Measurements from ENCODE around the gene KCNQ5.
"Not testable (repeated sequence)": the region's sequence is repeated elsewhere in the genome, so short reads cannot be mapped to it uniquely, and the experiment has no call there.

KCNQ5 gene

DNA sequence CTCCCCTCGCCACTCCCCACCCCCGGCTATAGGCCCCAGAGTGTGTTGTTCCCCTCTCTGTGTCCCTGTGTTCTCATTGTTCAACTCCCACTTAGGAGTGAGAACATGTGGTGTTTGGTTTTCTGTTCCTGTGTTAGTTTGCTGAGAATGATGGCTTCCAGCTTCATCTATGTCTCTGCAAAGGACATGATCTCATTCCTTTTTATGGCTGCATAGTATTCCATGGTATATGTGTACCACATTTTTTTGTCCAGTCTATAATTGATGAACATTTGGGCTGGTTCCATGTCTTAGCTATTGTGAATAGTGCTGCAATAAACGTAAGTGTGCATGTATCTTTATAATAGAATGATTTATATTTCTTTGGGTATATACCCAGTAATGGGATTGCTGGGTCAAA lies 276.4 kb downstream of the KCNQ5 start:
- H3K9ac ChIP-seq (ENCODE audit: low read depth, low read length); H3K36me3 ChIP-seq (ENCODE audit: insufficient read depth, low read length); H3K4me1 ChIP-seq (ENCODE audit: insufficient read depth, low read length); H3K9me3 ChIP-seq (ENCODE audit: control insufficient read depth, insufficient read depth, low read length): not testable (repeated sequence)

DNA sequence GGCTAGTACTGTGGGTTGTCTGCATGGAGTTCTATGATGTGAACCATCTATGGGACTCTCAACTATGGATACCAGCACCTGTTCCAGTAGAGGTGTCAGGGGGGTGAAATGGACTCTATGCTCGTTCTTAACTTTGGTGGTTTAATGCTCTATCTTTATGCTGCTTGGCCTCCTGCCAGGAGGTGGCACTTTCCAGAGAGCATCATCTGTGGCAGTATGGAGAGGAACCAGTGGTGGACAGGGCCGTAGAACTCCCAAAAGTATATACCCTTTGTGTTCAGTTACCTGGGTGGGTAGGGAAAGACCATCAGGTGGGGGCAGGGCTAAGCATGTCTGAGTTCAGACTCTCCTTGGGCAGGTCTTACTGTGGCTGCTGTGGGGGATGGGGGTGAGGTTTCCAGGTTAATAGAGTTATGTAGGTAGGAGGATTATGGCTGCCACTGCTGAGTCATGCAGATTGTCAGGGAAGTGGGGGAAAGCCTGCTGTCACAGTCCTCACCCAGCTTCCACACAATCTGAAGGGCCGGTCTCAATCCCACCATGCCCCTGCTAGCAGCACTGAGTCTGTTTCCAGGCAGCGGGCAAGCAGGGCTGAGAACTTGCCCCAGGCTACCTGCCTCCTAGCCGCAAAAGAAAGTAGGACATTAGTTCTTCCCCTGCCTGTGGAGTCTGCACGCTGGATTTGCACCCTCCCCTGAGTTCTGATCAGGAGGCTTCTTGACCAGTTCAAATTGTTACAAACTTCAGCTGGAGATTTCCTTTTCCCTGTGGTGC lies 284.0 kb downstream of the KCNQ5 start:
- H3K9ac ChIP-seq (ENCODE audit: low read depth, low read length): no peak overlapping the region
- no peaks in the 10 kb centered on the region for H3K9me3 ChIP-seq (ENCODE audit: control insufficient read depth, insufficient read depth, low read length)
- H3K36me3 ChIP-seq (ENCODE audit: insufficient read depth, low read length): no peaks in the 10 kb centered on the region
- H3K4me1 ChIP-seq (ENCODE audit: insufficient read depth, low read length): no peaks in the 10 kb centered on the region

DNA sequence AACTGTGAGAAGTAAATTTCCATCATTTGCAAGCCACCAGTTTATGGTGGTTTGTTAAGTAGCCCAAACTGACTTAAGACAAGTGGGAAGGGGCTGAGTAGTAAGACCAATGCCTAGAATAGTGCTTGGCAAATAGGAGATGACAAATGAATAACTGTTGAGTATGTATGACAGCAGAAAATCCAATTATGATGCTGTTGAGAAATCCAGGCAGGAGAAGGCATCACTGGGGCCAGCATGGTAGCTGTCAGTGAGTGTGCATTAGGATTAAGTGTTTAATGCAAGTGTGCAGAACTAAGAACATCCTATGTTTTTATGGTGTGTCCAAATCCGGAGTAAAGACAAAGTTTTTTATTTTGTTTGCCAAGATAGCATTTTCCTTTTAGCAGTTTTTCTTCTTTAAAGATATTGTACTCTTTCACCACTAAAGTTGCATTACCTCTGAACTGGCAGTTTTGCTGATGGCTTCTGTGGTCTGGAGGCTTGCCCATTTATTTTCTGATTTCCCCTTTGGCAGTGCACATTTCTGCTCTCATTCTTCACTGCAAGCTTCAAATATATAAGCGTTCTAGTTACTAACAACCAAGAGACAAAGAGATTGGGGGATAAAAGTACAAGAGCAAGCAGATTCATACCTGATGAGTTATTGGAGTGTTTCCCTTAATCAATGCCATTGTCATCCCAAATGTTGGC lies 289.7 kb downstream of the KCNQ5 start:
- H3K9me3 ChIP-seq (ENCODE audit: control insufficient read depth, insufficient read depth, low read length): no peaks in the 10 kb centered on the region
- H3K9ac ChIP-seq (ENCODE audit: low read depth, low read length): no peak overlapping the region
- H3K4me1 ChIP-seq (ENCODE audit: insufficient read depth, low read length): no peaks in the 10 kb centered on the region
- no peaks in the 10 kb centered on the region for H3K36me3 ChIP-seq (ENCODE audit: insufficient read depth, low read length)

DNA sequence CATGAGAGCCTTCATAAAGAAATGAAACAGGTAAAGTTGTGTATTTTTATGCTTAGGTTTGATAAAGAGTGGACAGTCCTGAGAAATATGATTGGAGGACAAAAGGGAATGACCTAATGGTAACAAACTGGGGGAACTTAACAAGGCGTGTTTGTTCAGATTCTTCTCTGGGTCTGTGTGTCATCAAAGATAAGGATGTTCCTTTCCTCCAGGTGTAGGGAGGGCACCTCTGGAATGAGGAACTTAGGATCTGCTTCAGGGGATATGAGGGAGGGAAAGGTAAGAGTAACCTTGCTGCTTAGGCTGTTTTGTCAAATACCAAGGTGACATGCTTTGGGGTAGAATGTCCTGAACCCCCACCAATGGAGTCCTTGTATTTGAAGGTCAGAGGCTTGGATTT lies 291.9 kb downstream of the KCNQ5 start:
- Histone ChIP-seq H3K9ac (ENCODE audit: low read depth, low read length) (no peak overlapping the region), H3K36me3 (ENCODE audit: insufficient read depth, low read length) (no peaks in the 10 kb centered on the region)

DNA sequence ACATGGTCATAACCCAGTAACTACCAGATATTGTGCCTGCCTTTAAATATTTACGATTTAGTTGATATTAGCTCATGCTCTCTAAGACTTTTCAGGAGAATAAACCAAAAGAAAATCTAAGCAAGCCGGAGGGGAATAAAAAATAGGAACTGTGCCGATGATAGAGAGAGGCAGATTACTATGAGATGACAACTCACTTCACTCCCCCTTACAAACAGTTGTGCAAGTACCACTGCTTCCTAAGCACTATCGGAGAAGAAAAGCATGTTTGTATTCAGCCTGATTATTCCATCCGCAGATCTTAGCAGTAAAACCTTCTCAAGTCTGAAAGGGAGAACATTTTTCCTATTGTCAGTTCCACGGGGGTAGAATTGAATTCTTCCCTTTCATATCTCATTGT lies 294.4 kb downstream of the KCNQ5 start:
- Histone ChIP-seq H3K9ac (ENCODE audit: low read depth, low read length) (no peak overlapping the region), H3K36me3 (ENCODE audit: insufficient read depth, low read length) (no peaks in the 10 kb centered on the region), H3K9me3 (ENCODE audit: control insufficient read depth, insufficient read depth, low read length) (no peaks in the 10 kb centered on the region), H3K4me1 (ENCODE audit: insufficient read depth, low read length) (no peaks in the 10 kb centered on the region)

More for the DNA sequence above, 291.9 kb downstream of the KCNQ5 start:
- H3K4me1 ChIP-seq (ENCODE audit: insufficient read depth, low read length): no peaks in the 10 kb centered on the region
- H3K9me3 ChIP-seq (ENCODE audit: control insufficient read depth, insufficient read depth, low read length): no peaks in the 10 kb centered on the region

DNA sequence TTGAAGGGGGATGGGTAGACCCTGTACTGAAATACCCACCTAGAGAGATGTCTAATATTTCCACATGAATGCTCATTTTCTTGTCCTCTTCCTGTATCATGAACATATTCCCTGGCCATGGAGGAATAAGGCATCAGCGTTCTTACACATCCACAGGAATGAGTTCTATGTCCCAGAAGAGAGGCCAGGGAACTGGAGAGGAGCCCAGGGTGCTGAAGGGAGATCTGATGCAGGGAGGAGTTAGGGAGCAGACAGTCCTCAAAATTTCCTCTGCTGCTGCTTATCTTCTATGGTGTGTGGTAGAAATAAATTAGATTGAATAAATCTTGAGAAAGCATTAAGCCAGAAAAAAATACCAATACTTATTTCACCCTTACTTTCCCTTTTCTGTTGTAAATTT lies 295.0 kb downstream of the KCNQ5 start:
- no peaks in the 10 kb centered on the region for H3K9me3 ChIP-seq (ENCODE audit: control insufficient read depth, insufficient read depth, low read length)
- H3K36me3 ChIP-seq (ENCODE audit: insufficient read depth, low read length): no peaks in the 10 kb centered on the region
- no peaks in the 10 kb centered on the region for H3K4me1 ChIP-seq (ENCODE audit: insufficient read depth, low read length)
- H3K9ac ChIP-seq (ENCODE audit: low read depth, low read length): no peak overlapping the region

DNA sequence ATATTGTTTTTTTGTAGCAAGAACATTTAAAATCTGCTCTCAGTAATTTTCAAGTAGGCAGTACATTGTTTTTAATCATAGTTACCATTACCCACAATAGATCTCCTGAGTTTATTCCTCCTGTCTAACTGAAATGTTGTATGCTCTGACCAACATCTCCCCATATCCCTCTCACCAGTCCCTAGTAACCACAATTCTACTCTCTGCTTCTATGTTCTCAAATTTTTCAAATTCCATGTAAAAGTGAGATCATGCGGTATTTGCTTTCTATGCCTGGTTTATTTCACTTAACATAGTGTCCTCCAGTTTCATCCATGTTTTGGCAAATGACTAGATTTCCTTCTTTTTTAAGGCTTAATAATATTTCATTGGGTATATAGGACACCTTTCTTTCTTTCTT lies 300.5 kb downstream of the KCNQ5 start:
- Histone ChIP-seq H3K36me3 (ENCODE audit: insufficient read depth, low read length) (no peaks in the 10 kb centered on the region), H3K9me3 (ENCODE audit: control insufficient read depth, insufficient read depth, low read length) (no peaks in the 10 kb centered on the region), H3K4me1 (ENCODE audit: insufficient read depth, low read length) (no peaks in the 10 kb centered on the region), H3K9ac (ENCODE audit: low read depth, low read length) (no peak overlapping the region)

DNA sequence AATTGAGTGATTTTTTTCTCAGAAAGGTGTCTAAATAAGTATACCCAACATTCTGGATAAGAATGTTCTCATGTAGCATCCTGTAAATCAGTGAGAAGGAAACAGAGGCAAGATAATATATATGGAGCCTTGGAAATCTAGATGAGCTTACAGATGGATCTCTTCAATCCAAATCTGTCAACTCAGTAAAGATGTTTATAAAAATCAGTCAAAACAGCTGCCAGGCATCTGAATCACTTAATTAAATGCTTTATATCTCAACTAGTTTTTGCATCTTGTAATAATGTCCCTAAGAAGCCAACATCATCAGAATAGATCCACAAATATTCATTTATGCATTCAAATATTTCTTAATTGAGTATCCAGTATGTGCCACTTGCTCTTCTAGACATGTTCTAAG lies 303.3 kb downstream of the KCNQ5 start:
- Histone ChIP-seq H3K36me3 (ENCODE audit: insufficient read depth, low read length) (no peaks in the 10 kb centered on the region), H3K9ac (ENCODE audit: low read depth, low read length) (no peak overlapping the region), H3K9me3 (ENCODE audit: control insufficient read depth, insufficient read depth, low read length) (no peaks in the 10 kb centered on the region), H3K4me1 (ENCODE audit: insufficient read depth, low read length) (no peaks in the 10 kb centered on the region)

DNA sequence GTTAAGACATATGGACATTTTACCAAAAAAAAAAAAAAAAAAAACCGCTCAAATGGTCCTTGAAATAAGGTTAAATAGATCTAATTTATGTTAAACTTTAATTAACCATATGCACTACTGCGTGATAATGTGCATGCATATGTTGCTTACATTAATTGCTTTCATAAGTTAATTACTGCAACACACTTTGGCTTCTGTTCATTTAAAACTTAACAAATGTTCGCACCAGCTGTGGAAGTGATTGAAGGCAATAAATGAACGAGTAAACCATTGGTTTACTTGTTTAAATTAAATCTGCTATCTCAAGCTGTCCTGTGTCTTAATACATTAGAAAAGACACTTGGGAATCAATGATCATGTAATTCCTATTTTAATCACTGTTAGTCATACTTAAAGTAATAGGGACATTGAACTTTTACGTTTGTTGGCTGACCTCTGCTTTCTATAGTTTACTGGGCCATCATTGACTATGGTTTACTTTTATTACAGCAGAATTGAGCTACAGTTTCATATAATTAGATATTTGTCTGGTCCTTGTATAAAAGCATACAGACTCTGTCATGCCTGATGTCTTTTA lies 308.8 kb downstream of the KCNQ5 start:
- no peak overlapping the region for H3K9ac ChIP-seq (ENCODE audit: low read depth, low read length)
- peaks cover 8% of the 10 kb centered on the region; the same call in 1 of the 2 replicates for H3K4me1 ChIP-seq (ENCODE audit: insufficient read depth, low read length)
- no peaks in the 10 kb centered on the region for H3K36me3 ChIP-seq (ENCODE audit: insufficient read depth, low read length)
- H3K9me3 ChIP-seq (ENCODE audit: control insufficient read depth, insufficient read depth, low read length): no peaks in the 10 kb centered on the region

DNA sequence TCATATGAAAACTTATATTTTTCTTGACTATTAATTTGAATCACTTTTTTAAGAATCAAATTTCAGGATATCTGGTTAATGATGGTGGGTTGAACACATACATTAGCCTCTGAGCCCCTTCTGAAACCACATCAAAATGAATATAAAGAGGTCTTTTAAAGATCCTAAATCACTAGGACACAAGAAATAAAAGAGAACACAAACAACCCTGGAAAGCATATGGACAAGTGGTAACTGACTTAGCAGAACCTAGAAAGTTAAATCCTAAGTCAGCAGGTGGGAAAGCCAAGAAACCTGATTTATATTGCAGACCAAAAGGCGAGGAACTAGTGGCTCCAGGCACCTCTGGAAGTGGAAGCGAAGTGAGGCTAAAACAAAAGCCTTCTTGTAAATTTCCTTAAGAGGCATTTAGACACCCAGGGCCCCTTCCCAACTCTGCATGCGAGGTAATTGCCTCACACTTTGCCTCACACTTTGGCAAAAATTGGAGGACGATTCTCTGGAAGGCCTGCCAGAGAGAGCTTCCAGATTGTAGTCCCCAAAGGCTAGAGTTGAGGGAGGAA lies 309.5 kb downstream of the KCNQ5 start:
- Histone ChIP-seq H3K4me1 (ENCODE audit: insufficient read depth, low read length) (peaks cover 8% of the 10 kb centered on the region; the same call in 1 of the 2 replicates), H3K9me3 (ENCODE audit: control insufficient read depth, insufficient read depth, low read length) (no peaks in the 10 kb centered on the region), H3K36me3 (ENCODE audit: insufficient read depth, low read length) (no peaks in the 10 kb centered on the region), H3K9ac (ENCODE audit: low read depth, low read length) (no peak overlapping the region)

DNA sequence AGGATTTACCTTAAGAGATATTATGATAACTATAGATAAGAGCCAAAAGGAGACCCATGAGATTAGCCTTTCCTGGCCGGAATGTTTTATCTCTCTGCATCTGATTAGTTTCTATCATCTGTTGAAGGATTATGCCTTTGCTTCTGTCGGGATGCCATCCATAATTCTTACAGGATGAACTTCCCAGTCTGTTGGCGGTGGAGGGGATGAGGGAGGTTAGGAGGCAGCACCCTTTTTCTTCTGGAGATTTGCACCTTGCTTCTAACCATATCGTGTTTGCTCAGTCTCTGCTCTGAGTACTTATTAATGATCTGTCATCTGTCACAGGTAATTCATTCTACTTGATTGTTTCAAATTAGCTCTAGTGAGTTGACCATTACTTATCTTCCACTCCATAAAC lies 311.4 kb downstream of the KCNQ5 start:
- Histone ChIP-seq H3K9ac (ENCODE audit: low read depth, low read length) (no peak overlapping the region), H3K36me3 (ENCODE audit: insufficient read depth, low read length) (no peaks in the 10 kb centered on the region), H3K9me3 (ENCODE audit: control insufficient read depth, insufficient read depth, low read length) (no peaks in the 10 kb centered on the region), H3K4me1 (ENCODE audit: insufficient read depth, low read length) (peaks cover 8% of the 10 kb centered on the region; the same call in 1 of the 2 replicates)

DNA sequence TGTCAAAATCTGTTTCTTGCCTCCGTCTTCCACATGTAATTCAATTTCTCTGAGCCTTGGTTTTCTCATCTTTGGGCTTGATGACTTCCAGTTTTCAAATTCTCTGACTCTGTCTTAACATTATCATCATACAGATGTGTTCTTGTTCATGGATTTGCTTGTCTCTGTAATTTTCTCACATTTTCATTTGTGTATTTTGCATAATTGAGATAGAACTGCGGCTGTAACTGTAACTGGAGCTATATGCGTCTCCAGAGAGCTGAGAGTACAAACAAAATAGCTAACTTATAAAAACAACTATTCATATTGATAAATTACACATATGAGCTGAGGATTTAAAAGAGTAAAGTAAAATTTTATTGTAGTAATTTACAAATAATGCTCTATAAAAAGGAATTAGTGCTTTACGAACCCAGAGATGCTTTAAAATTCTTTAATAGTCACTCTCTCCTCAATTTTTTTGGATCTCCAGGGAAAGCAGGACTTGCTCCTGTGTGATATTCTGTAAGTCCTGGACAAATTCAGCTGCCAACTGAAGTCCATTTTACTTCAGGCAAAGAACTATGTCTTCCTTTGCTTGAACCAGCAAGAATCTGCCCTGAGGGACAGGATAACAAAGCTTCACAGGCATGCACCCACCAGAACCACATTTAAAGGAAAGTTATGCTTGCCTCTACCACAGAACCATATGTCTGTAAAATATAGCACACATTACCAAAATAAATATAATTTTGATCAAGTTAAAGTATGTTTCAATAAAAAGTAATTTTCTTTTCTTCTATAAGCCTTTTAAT lies 315.1 kb downstream of the KCNQ5 start:
- Histone ChIP-seq H3K36me3 (ENCODE audit: insufficient read depth, low read length) (no peaks in the 10 kb centered on the region), H3K9me3 (ENCODE audit: control insufficient read depth, insufficient read depth, low read length) (no peaks in the 10 kb centered on the region), H3K9ac (ENCODE audit: low read depth, low read length) (no peak overlapping the region), H3K4me1 (ENCODE audit: insufficient read depth, low read length) (peaks cover under 1% of the 10 kb centered on the region; the same call in 1 of the 2 replicates)

DNA sequence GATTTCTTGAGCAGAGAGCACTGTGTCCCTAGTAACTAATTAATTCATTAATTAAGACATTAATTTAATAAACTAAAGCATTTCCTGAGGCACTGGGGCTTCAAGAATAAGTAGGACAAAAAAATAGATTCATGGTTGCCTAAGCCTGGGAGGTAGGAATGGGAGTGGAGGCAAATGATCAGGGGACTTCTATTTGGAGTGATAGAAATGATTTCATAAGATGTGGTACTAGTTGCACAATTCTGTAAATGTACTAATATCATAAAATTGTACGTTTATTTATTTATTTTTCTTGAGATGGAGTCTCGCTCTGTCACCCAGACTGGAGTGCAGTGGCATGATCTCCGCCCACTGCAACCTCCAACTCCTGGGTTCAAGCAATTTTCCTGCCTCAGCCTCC lies 316.2 kb downstream of the KCNQ5 start:
- no peak overlapping the region for H3K9ac ChIP-seq (ENCODE audit: low read depth, low read length)
- no peaks in the 10 kb centered on the region for H3K36me3 ChIP-seq (ENCODE audit: insufficient read depth, low read length)
- no peaks in the 10 kb centered on the region for H3K4me1 ChIP-seq (ENCODE audit: insufficient read depth, low read length)
- no peaks in the 10 kb centered on the region for H3K9me3 ChIP-seq (ENCODE audit: control insufficient read depth, insufficient read depth, low read length)

DNA sequence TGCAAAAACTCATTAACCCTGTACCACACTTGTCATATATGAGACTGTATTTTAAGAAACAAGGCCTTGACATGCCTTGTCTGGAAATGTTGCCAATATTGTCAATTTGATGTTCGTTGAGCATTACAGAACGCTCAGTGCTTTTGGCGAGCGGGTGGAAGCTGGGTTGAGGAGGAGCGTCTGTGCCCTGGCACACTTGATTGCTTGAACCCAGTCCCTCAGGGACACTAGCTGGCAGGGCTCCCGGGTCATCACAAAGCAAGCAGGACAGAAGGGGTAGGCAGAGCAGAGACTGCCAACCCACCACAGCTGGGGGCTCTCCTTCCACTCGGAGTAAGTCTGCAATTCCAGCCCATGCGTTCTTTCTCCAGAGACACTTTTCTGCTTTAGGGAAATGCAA lies 317.1 kb downstream of the KCNQ5 start:
- no peaks in the 10 kb centered on the region for H3K4me1 ChIP-seq (ENCODE audit: insufficient read depth, low read length)
- no peaks in the 10 kb centered on the region for H3K36me3 ChIP-seq (ENCODE audit: insufficient read depth, low read length)
- H3K9me3 ChIP-seq (ENCODE audit: control insufficient read depth, insufficient read depth, low read length): no peaks in the 10 kb centered on the region
- no peak overlapping the region for H3K9ac ChIP-seq (ENCODE audit: low read depth, low read length)
